HG03039 (cell line): ENCODE measurements around the gene RNASEH2A.

Experiments used
- ATAC-seq: cut with Tn5 transposase; IDR thresholded peaks from one replicate; pipeline ENCODE4 v1.9.1; 2021; ENCODE audit warnings: mild to moderate bottlenecking, moderate library complexity; ENCODE audit not compliant: unreplicated experiment

Gene RNASEH2A

DNA sequence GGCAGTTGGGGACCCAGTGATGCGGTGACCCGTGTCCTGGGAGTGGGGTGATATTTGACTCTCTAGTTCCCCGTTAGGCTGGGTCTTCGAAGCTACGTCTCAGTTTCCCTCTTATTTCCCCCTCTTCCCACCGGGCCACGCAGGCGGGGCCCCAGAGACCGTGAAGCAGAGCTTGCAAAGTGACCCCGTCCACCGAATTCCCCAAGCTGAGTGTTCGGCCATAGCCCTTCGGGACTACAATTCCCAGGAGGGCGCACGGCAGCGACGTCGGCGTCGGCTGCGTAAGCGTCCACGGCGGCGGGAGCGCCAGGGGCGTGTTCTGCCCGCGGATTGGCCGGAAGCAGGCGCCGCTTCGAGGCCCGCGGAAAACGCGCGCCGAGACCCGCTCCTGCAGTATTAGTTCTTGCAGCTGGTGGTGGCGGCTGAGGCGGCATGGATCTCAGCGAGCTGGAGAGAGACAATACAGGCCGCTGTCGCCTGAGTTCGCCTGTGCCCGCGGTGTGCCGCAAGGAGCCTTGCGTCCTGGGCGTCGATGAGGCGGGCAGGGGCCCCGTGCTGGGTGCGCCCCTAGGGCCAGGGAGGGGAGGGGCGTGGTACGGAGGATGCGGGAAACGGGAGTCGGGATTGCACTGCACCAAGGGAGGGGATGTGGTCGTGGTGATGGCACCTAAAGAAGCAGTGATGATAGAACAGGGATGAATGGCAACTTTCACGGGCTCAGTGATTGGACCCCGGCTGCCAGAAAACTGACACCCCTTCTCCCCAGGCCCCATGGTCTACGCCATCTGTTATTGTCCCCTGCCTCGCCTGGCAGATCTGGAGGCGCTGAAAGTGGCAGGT, at the start of gene RNASEH2A:
RNASEH2A (plus strand) TSS at position 343 of the 840 bp plus-strand sequence; CDS start at position 433, 90 bp downstream.
- ATAC-seq, result peak; percentile 66

DNA sequence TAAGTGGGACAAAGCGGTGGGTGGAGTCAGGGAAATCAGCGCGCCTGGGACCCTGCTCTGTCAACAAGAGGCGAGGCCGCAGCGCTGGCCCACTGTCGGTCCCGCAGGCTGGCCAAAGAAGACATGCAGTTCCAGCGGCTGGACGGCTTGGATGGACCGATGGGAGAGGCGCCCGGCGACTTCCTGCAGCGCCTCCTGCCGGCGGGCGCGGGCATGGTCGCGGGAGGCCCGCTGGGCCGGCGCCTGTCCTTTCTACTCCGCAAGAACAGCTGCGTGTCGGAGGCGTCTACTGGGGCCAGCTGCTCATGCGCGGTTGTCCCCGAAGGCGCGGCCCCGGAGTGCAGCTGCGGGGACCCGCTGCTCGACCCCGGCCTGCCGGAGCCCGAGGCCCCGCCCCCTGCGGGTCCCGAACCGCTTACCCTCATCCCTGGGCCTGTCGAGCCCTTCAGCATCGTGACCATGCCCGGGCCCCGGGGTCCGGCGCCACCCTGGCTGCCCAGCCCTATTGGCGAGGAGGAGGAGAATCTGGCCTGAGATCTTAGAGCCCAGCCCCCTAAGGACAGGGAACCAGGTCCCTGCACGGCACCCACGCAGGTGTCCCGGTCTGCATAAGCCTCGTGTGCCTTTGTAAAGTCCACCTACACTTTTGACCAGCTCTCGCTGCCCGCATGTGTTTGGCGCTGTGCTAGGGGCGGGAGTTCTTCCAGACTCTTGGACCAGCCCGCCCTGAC, 48.7 kb upstream of the RNASEH2A start:
- ATAC-seq, result no peak

DNA sequence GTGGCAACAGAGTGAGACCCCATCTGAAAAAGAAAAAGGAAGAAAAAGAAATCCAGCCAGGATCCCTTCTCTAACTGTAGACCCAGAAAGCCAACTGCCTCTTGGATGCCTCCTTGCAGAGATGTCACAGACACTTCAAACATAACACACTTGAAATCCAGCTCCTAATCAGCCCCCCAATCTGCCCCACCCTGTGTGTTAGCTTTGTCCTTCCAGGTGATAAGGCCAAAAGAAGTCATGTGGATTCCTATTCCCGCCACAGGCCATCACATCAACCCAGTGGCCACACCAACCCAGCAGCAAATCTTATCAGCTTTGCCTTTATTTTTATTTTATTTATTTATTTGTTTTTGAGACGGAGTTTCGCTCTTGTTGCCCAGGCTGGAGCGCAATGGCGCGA, 46.7 kb upstream of the RNASEH2A start:
- no peak for ATAC-seq

DNA sequence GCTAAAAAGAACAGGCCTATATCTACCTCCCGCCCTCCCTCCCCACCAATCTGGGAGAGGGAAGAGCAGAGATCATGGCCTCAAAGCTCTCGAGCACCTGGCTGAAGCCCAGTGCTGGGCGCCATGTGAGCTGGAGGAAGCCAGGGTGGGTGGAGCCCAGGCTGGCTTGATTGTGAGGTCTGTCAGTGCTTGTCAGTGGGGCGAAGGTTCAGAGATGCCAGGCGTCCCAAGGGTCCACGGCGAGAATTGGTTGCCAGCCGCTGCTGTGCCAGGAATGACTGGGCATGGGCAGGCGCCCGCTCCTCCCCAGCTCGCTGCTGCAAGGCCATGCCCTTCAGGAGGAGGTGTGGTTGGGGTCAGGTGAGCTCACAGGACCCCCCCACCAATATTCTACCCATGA, 43.3 kb upstream of the RNASEH2A start:
- ATAC-seq, result no peak

DNA sequence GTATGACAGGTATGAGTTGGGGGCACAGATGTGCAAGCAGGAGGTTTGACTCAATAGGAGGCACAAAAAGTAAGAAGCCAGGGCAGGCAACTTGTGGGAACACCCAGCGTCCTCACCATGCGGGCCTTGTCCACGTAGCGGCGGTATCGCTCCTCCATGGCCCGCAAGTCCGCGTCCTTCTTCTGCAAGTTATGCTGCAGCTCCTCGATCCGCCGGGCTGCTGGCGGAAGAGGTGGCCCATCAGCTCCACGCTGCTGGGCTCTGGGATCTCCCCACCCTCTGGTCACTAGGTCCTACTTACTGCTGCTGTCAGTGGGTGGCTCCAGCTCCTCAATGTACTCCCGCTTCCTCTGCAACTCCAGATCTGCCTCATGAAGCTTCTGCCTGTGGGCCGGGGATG, 41.7 kb upstream of the RNASEH2A start:
- no peak for ATAC-seq

DNA sequence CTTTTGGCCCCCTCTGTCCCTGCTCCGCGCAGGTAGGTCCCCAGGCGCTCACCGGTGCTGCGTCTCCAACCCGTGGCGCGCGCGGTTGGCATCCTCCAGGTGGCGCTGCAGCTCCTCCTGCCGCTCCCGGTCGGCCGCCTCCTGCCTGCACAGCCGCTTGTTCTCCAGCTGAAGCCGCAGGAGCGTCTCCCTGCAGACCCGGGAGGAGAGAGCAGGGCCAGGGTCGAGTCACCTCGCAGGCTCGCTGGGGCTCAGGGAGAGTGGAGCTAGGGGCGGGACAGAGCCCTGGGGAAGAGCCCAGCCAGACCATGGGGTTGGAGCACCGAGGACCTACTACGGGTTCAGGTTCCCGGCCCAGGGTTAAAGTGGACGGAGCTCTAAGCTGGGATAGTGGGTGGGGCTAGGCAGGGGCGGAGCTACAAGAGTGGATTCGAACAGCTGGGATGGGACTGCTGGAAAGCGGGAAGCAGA, 40.3 kb upstream of the RNASEH2A start:
- ATAC-seq, result no peak

DNA sequence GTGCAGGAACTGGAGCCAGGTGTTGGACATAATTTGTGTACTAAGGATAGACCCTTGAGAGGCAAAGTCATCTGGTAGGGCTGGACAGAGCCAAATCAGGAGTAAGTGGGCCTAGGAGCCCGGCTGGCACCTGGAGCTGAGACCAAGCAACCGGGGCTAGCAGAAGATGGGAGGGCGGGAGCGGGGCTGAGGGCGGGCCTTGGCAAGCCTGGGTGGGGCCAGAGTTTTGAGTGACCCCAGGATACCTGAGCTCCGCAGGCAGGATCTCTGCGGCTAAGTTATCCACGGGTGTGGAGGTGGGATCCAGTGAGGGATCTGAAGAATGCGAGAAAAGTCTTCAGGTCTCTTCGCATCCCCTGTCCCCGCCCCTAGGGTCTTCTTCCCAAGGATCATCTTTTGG, 39.2 kb upstream of the RNASEH2A start:
- ATAC-seq, result no peak

DNA sequence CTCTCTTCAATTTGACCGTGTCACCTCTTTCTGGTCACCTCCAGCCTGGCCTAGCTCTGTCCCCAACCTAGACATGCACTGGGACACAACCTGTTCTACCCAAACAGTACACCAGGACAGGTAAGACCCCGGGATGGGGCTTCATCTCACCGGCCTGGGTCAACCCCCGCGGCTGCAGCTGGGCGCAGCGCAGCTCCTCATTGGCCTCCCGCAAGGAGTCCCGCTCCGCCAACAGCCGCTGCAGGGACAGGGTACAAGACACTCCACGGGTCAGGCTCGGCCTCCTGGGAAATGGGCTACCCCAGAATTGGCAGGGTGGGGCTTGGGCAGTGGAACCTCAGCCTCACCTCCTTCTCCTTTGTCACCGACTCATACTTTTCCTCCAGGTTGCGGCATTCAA, 38.7 kb upstream of the RNASEH2A start:
- ATAC-seq, result no peak

DNA sequence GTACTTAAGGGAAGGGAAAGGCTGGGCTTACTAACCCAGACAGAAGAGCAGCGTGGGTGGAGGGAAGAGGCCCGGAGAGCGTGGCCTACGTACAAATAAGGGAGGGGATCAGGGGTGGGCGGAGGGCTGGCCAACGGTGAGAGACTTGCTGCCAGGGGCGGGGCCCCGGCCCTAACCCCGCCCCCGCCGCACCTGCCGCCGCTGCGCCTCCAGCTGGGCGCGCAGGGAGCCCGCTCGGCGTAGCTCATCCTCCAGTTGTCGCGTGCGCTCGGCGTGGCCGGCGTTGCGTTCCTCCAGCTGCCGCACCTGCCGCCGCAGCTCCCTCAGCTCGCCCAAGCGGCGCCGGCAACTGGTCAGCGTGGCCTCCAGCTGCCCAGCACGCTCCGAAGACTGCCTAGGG, 36.7 kb upstream of the RNASEH2A start:
- no peak for ATAC-seq

DNA sequence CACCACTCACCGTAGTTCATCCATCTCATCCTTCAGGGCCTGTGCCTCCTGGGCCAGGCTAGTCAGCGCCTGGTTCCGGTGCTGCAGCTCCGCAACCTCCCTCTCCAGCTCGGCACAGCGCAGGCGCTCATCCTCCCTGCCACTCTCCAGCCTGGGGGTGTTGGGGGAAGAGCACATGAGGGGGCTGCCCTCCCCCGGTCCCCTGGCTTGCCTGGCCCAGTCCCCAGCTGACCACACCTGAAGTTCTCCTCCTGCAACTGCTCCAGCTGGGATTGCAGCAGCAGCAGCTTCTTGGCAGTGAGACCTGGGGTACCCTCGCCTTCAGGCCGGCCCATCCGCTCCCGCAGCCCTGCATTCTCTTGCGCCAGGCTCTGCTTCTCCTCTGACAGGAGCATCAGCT, 35.5 kb upstream of the RNASEH2A start:
- ATAC-seq, result no peak

DNA sequence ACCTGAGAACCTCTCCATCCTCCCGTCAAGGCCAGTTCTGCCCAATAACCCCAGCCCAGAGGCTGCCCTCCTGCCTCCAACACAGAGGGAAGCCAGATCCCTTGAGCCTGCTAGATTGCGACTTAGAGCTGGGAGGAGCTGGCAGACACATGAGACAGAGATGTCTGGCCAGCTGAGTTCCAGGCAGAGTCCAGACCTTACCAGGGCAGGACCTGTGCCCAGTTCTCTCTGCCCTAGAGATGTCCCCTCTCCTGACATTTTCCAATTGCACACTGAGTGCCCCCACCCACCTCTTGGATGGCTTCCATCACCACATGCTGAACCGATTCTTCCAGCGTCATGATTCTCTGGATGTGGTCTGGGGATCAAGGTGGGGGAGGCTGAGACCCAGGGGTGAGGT, 34.1 kb upstream of the RNASEH2A start:
- no peak for ATAC-seq

DNA sequence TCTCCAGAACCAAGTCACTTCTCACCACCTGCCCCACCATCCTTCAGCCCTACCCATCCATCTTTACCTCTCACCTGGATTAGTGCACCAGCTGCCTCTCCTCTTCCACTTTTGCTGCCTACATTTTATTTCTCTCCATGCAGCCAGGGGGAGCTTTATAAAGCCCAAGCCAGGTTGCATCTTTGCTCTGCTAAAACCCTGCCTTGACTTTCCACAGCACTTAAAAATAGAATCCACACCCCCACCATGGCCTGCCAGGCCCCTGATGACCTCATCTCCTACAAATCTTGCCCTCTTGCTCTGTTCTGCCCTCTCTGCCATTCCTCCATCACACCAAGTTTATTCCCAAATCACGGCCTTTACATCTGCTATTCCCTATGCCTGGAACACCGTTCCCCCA, 32.8 kb upstream of the RNASEH2A start:
- ATAC-seq, result no peak

DNA sequence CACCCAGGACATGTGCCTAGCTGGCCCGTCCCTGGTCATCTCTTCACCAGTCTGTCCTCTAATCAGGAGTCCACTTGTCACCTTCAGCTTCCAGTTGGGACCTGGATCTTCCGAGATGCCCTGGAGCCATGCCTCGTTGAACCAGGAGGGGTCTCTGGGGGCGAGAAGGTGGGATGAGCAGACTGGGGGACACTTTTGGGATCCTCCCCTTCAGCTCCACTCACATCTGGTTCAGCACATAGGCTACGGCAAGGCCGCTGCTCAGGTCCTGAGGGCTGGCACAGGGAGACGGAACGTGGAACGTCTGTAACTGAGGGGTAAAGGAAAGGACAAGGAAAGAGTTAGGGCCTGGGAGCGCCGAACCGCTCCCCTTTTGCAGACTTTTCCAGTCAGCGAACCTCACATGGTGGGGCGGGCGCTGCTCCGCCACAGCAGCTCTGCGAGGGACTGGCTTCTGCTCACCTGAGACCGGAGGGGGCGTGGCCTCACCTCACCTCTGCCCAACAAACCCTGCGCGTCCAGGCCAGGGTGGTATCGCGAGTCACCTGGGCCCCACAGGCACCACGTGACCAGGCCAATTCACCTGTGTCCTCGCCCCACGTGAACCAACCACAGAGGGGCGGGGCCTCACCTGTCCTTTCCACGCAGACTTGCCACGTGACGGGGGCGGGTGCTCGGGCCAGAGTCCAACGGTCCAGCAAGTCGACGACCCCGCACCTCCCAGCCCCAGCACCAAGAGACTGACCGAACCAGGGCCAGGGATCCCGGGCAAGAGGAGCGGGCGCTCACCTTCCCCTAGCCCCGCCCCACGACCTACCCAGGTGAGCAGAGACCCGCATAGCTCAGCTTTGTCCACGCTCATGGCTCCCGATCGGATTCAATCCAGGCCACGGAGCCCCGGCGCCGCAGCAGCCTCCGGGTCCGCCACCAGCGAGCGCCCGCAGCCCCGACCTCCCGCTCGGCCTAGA, 31.5 kb upstream of the RNASEH2A start, which contains the start of gene HOOK2:
HOOK2 (minus strand) TSS at position 965 of the 968 bp plus-strand sequence; CDS start at position 862, 103 bp downstream.
- no peak for ATAC-seq

DNA sequence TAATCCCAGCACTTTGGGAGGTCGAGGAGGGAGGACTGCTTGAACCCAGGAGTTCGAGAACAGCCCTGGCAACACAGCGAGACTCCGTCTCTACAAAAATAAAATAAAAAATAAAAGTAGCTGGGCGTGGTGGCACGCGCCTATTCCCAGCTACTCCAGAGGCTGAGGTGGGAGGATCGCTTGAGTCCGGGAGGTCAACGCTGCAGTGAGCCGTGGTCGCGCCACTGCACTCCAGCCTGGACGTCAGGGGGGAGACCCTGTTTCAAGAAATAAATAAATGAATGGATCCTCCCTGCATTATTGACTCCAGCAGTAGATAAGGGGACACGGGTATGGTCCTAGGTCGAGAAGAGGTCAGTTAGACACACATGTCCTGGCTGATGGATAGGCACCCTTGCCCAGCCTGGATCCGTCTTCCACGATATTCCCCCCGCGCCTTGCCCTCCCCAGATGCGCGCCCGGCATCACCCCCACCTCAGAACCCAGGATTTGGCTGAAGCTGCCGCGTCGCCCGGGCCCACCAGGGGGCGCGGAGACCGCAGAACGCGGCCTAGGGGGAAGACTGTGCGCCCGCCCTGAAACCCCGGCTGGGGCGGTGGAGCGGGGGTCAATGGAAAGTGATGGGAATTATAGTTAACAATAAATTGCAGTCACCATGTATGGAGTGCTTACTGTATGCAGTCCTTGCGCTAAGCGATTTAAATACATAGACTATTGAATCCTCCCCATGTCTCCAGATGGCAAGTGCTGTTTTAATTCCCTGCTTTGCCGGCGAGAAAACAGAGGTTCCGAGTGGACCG, 29.0 kb upstream of the RNASEH2A start:
- ATAC-seq, result no peak

DNA sequence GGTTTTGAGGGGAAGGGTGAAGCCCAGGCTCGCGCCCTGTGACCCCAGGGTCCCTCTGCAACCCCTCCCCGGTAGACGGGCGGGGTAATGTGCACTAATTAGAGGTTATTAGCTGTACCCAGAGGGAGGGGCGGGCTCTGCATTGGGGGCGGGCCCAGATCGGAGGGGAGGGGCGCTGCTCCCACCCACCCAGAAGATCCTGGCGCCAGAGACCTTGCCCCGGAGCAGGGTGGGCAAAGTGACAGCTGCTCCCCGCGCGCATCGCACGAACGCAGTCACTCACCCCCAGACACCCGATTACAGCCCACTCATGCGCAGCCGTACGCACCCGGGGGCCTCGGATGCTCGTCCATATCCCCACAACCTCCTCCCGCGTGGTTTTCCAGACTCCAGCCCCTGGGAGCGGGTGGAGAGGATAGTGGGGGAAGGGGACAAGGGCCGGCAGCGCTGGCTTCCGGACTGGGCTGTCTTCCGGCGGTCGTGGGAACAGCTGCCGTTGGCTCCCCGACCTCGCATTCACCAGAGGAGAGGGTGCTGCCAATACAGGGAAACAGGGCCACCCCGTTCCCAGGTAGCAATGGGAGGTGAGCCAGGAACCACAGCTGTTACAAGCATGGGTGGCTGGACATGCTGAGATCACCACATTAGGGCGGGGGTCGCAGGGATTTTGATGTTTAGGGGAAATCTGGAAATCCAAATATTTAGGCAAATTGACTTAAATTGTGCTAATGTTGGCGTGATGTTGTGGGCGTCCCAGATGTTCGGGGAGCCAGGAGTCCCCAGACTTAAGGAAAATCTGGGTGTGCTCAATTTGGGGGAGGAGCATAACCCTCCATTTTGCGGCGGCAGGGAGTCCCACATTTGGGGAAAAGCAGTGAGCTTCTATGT, 28.1 kb upstream of the RNASEH2A start:
- ATAC-seq, result no peak

DNA sequence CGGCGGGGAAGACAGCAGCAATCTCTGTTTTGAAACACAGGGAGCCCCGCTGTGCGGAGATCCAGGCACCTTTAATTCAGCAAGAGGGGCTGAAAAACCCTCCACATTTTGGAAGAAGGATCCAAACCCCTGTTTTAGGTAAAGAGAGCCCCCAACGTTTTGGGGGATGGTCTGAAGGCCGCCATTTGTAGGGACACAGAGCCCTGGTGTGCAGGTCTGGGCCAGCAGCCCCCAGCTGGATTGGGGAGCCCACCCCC, 27.6 kb upstream of the RNASEH2A start:
- ATAC-seq, result no peak

DNA sequence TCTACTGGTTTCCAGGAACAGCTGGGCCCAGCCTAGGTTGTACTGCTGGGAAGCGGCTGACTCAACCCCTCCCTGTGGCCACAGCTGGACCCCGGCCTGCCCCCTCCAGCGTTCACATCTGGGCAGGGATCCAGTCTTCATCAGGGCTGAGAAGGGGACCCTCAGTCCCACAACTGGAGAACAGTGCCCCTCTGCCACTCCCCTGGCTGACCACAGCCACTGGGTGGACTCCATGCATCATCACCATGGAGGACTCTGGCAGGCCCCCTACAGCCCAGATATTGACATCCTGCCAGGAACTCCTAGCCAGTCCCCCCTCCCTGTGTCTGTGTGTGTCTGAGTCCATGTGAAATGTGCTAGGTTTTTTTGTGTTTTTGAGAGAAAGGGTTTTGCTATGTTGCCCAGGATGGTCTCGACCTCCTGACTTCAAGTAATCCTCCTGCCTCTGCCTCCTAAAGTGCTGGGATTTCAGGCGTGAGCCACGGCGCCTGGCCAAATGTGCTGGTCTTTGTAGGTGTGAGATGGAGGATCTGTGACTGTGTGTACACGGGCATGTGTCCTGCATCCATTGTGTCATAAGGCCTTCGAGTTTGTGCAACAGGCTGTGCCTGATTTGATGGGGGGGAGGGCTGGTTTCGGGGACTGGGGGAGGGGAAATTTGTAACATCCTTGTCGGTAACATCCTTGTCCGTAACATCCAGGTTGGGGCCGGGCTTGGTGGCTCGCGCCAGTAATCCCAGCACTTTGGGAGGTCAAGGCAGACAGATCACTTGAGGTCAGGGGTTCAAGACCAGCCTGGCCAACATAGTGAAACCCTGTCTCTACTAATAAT, 27.0 kb upstream of the RNASEH2A start:
- ATAC-seq, result no peak

DNA sequence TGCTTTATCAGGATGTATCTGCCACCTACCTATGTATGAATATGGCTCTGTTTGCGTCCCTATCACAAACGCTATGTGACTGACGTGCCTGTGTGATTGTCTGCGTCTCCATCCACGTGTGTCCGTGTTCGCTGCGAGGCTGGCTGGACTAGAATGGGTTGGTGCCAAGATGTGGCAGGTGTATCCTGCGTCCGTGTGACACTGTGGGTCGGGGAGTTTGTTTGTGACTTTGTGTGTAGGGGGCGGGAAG, 24.3 kb upstream of the RNASEH2A start:
- no peak for ATAC-seq
